Right renal pelvis (tissue), 4 donors: ENCODE measurements around the gene NOS3. TPM values are rescaled to one million over a fixed set of nuclear protein-coding genes. Genes with fewer than 3 reads are reported as not detected.

Source experiments
- DNase-seq, 4 donors: peaks; one replicate each; pipeline ENCODE4 v3.0.0-alpha.2; 2013; ENCODE audit warnings: low read depth in 4 of 4, low spot score in 3 of 4, missing footprints in 1 of 4
- polyA plus RNA-seq, 4 donors: library from polyadenylated mRNA; unstranded; fragments of 120-200 nt; gene quantifications; one replicate each; pipeline ENCODE4 v1.2.1, GENCODE V29; 2013; ENCODE audit not compliant: insufficient read length in 4 of 4

NOS3 gene
- polyA plus RNA-seq, 4 donors, result 9.1 to 14.2 (median 10.3) TPM

- no peak for DNase-seq
These were observed 26.9 kb upstream of the NOS3 start for GRCh38 chr7:150963707-150964559.

GRCh38 chr7:150964593-150965111 is 26.2 kb upstream of the NOS3 start:
- no peak for DNase-seq

- no peak for DNase-seq
These were observed 25.5 kb upstream of the NOS3 start for GRCh38 chr7:150965273-150965830.

- no peak for DNase-seq
These were observed 24.8 kb upstream of the NOS3 start for GRCh38 chr7:150966002-150966401.

- DNase-seq, result no peak
These were observed 23.5 kb upstream of the NOS3 start for GRCh38 chr7:150967349-150967748.

- no peak for DNase-seq
These were observed 22.6 kb upstream of the NOS3 start for GRCh38 chr7:150968056-150968733.

- DNase-seq, result no peak
These were observed 22.0 kb upstream of the NOS3 start for GRCh38 chr7:150968734-150969372.

GRCh38 chr7:150969475-150969874 is 21.3 kb upstream of the NOS3 start:
- DNase-seq, result no peak

- DNase-seq, result no peak
These were observed 20.4 kb upstream of the NOS3 start for GRCh38 chr7:150970424-150970823.

GRCh38 chr7:150971242-150972022 is 19.4 kb upstream of the NOS3 start:
- no peak for DNase-seq

- no peak for DNase-seq
These were observed 18.8 kb upstream of the NOS3 start for GRCh38 chr7:150972023-150972468.

GRCh38 chr7:150972741-150973140 is 18.1 kb upstream of the NOS3 start:
- DNase-seq, result no peak

- no peak for DNase-seq
These were observed 17.0 kb upstream of the NOS3 start for GRCh38 chr7:150973571-150974451.

GRCh38 chr7:150974468-150975391 is 16.1 kb upstream of the NOS3 start:
- DNase-seq, result no peak

GRCh38 chr7:150975536-150976319 is 15.1 kb upstream of the NOS3 start:
- DNase-seq, result no peak

GRCh38 chr7:150976529-150977381 is 14.1 kb upstream of the NOS3 start:
- no peak for DNase-seq
